Measurements from ENCODE around the gene RNU6-7. TPM values are rescaled to one million over a fixed set of nuclear protein-coding genes. Genes with fewer than 3 reads are reported as not detected.

RNU6-7 gene
- total and polyA plus RNA-seq, 10 donors = not detected

DNA sequence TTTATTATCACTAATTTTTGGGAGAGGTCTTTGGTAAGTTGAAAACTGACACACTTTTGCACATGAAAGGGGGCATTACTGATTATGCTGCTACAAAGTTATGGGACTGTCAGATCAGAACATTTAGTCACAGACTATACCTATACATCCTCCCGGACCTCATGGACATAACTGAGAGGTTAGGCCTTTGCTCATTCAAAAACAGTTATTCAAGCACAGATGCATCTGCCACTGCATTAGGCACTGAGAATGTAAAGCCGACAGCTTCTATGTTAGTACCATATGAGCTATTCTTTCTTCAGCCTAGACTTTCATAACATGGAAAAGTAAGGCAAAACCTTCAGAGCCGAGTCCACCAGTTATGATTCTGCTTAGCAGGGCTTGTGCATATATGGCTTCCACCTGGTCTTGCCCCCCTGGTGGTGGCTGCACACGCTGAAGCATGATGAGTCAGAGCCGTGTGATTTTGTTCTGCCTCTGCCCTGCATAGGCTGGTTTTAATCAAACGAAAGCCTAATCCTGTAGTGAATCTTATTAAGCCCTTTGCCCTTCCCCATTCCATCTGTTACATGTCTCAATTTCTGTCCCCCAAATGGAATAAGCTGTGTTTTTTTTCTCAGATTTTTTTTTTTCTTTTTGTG lies 23.0 kb downstream of the RNU6-7 start:
- Histone ChIP-seq H3K9me3 (no peaks in the 10 kb centered on the region), H3K27ac (no peak overlapping the region), H3K36me3 (no peaks in the 10 kb centered on the region), H3K4me1 (no peaks in the 10 kb centered on the region), H3K4me3 (no peak overlapping the region), H3K27me3 (replicated peaks in 1 of 7) (no peaks in the 10 kb centered on the region)
- TF ChIP-seq POLR2AphosphoS5 (IDR thresholded peaks at IDR 0.05) = no peak
- TF ChIP-seq, protein P1, sequence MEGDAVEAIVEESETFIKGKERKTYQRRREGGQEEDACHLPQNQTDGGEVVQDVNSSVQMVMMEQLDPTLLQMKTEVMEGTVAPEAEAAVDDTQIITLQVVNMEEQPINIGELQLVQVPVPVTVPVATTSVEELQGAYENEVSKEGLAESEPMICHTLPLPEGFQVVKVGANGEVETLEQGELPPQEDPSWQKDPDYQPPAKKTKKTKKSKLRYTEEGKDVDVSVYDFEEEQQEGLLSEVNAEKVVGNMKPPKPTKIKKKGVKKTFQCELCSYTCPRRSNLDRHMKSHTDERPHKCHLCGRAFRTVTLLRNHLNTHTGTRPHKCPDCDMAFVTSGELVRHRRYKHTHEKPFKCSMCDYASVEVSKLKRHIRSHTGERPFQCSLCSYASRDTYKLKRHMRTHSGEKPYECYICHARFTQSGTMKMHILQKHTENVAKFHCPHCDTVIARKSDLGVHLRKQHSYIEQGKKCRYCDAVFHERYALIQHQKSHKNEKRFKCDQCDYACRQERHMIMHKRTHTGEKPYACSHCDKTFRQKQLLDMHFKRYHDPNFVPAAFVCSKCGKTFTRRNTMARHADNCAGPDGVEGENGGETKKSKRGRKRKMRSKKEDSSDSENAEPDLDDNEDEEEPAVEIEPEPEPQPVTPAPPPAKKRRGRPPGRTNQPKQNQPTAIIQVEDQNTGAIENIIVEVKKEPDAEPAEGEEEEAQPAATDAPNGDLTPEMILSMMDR (IDR thresholded peaks at IDR 0.05 in 8 of 11, conservative IDR thresholded peaks at IDR 0.05 in 3 of 11) = peak in 2 of 11 experiments; percentile 18 to 20
- WGBS, 5 donors = 66 to 75% (median 74%) methylated on average over 6 of the region's 6 CpGs
- intact Hi-C loops (cut with DNase I; ENCODE audit: low total_unique reads) = no loop called here
- no peak for DNase-seq

- Histone ChIP-seq H3K4me1 (no peaks in the 10 kb centered on the region), H3K4me3 (no peak overlapping the region), H3K27ac (no peak overlapping the region), H3K9me3 (no peaks in the 10 kb centered on the region), H3K27me3 (replicated peaks in 1 of 7) (no peaks in the 10 kb centered on the region), H3K36me3 (no peaks in the 10 kb centered on the region)
- 0 to 93% (median 45%) methylated on average over 1 of the region's 1 CpG for whole genome bisulfite sequencing, 5 donors
- DNase-seq = no peak
- no peak for TF ChIP-seq POLR2A (IDR thresholded peaks at IDR 0.05)
- no peak for TF ChIP-seq POLR2AphosphoS5 (IDR thresholded peaks at IDR 0.05)
- TF ChIP-seq, protein P1 (IDR thresholded peaks at IDR 0.05 in 8 of 11, conservative IDR thresholded peaks at IDR 0.05 in 3 of 11) = no peak
- intact Hi-C loops (cut with DNase I; ENCODE audit: low total_unique reads) = no loop called here
Measured at GRCh38 chr14:32225378-32225920, 23.6 kb downstream of the RNU6-7 start.

DNA sequence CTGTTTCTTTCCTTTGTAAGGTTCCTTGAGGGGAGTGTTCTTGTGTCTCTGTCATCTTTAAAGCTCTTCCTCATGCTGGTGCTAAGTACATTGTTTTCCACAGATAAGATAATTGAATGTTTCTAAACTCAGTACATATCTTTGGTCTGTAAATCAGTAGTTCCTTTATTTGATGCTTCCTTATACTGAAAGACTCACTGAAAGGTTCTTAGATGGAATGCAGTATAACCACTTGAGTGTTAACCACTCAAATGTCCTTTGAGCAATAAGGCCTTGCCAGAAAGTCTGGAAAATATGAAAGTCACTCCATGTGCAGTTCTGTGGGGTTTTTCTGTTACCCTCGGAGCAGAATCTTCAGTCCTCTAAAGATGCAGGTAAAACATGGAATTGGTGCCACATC lies 24.2 kb downstream of the RNU6-7 start:
- TF ChIP-seq, protein P1 (IDR thresholded peaks at IDR 0.05 in 8 of 11, conservative IDR thresholded peaks at IDR 0.05 in 3 of 11) = no peak
- TF ChIP-seq POLR2A (IDR thresholded peaks at IDR 0.05) = no peak
- no peak for TF ChIP-seq POLR2AphosphoS5 (IDR thresholded peaks at IDR 0.05)
- H3K36me3 ChIP-seq = no peaks in the 10 kb centered on the region
- H3K27ac ChIP-seq = no peak overlapping the region
- no peaks in the 10 kb centered on the region for H3K27me3 ChIP-seq (replicated peaks in 1 of 7)
- DNase-seq = no peak
- WGBS, 5 donors = 81 to 97% (median 85%) methylated on average over 1 of the region's 1 CpG
- no peak overlapping the region for H3K4me3 ChIP-seq
- H3K9me3 ChIP-seq = no peaks in the 10 kb centered on the region
- intact Hi-C loops (cut with DNase I; ENCODE audit: low total_unique reads) = no loop called here
- H3K4me1 ChIP-seq = no peaks in the 10 kb centered on the region

DNA sequence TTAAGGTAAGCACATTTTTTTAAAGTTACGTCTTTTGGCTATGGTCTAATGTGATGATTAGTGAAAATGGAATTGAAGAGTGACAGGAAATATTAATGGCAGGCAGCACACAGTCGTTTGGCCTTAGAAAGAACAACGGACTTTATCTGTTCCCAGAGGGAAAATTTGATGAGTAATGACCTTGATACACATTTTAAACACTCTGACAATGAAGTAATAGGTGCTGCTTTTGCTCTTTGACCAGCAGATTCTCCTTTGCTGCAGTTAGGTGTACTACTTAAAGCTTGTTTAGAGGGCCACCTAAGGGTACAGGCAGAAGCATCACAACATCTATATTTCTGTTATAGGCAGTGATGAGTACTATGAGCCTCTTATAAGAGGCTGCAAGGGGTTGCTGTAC lies 28.3 kb downstream of the RNU6-7 start:
- H3K9me3 ChIP-seq = no peaks in the 10 kb centered on the region
- no peaks in the 10 kb centered on the region for H3K27me3 ChIP-seq (replicated peaks in 1 of 7)
- 40 to 66% (median 59%) methylated on average over 3 of the region's 3 CpGs for WGBS, 5 donors
- intact Hi-C loops (cut with DNase I; ENCODE audit: low total_unique reads) = no loop called here
- no peaks in the 10 kb centered on the region for H3K36me3 ChIP-seq
- DNase-seq = no peak
- no peaks in the 10 kb centered on the region for H3K4me1 ChIP-seq
- TF ChIP-seq POLR2A (IDR thresholded peaks at IDR 0.05) = no peak
- TF ChIP-seq, protein P1 (IDR thresholded peaks at IDR 0.05 in 8 of 11, conservative IDR thresholded peaks at IDR 0.05 in 3 of 11) = no peak
- TF ChIP-seq POLR2AphosphoS5 (IDR thresholded peaks at IDR 0.05) = no peak
- no peak overlapping the region for H3K27ac ChIP-seq
- H3K4me3 ChIP-seq = no peak overlapping the region
